KMS-11 (cell line): Measurements from ENCODE around the gene TXNDC16.
A peak's percentile ranks its signal among the peaks of the same experiment; 100 is the strongest.

Source experiments
- H2AFZ ChIP-seq: fragments of 200-600 bp; sonication (generic); 2 replicates; pipeline ENCODE4 v1.6.1; 2016; ENCODE audit warnings: antibody characterized with exemption, mixed run types, low read depth
- H3K27ac ChIP-seq: fragments of 200-600 bp; sonication (generic); 2 replicates; pipeline ENCODE4 v1.6.1; 2016; ENCODE audit warnings: mild to moderate bottlenecking, mixed run types
- H3K27me3 ChIP-seq: fragments of 200-600 bp; sonication (generic); 2 replicates; pipeline ENCODE4 v1.6.1; 2017; ENCODE audit warnings: mild to moderate bottlenecking, low read depth, mixed run types, moderate library complexity; ENCODE audit not compliant: insufficient read depth
- H3K36me3 ChIP-seq: fragments of 200-600 bp; sonication (generic); 2 replicates; pipeline ENCODE4 v1.6.1; 2017; ENCODE audit warnings: mild to moderate bottlenecking, mixed run types; ENCODE audit not compliant: insufficient read depth
- H3K4me1 ChIP-seq: fragments of 200-600 bp; sonication (generic); 2 replicates; pipeline ENCODE4 v1.6.1; 2016; ENCODE audit warnings: mild to moderate bottlenecking, low read depth, mixed run types; ENCODE audit not compliant: poor library complexity, severe bottlenecking
- H3K4me2 ChIP-seq: fragments of 200-600 bp; sonication (generic); 2 replicates; pipeline ENCODE4 v1.7.0; 2016; ENCODE audit warnings: mild to moderate bottlenecking, mixed run types
- H3K4me3 ChIP-seq: fragments of 200-600 bp; sonication (generic); IDR thresholded peaks from 2 replicates; pipeline ENCODE4 v1.6.1; 2017; ENCODE audit warnings: low read depth, low read length, mixed read lengths; ENCODE audit not compliant: insufficient read depth
- H3K79me2 ChIP-seq: fragments of 200-600 bp; sonication (generic); 2 replicates; pipeline ENCODE4 v1.6.1; 2016; ENCODE audit warnings: low read depth, mixed run types; ENCODE audit not compliant: insufficient read depth
- H3K9ac ChIP-seq: fragments of 200-600 bp; sonication (generic); 2 replicates; pipeline ENCODE4 v1.6.1; 2016; ENCODE audit warnings: mild to moderate bottlenecking, mixed run types
- H4K20me1 ChIP-seq: fragments of 200-600 bp; sonication (generic); 2 replicates; pipeline ENCODE4 v1.6.1; 2016; ENCODE audit warnings: mild to moderate bottlenecking, mixed run types; ENCODE audit not compliant: insufficient read depth
- CTCF ChIP-seq: fragments of 200-600 bp; sonication (generic); conservative IDR thresholded peaks from 2 replicates; pipeline ENCODE4 v1.6.1; 2017; ENCODE audit warnings: low read depth, mild to moderate bottlenecking, antibody characterized with exemption, low read length, moderate library complexity, mixed read lengths

TXNDC16 gene

GRCh38 chr14:52563120-52563519 lies 10.8 kb upstream of the TXNDC16 start:
- H3K27ac ChIP-seq = no peak overlapping the region
- H2AFZ ChIP-seq = no peak overlapping the region
- no peak overlapping the region for H3K4me2 ChIP-seq
- no peak overlapping the region for H3K4me3 ChIP-seq
- TF ChIP-seq CTCF = no peak
- no peak overlapping the region for H3K9ac ChIP-seq
- H3K79me2 ChIP-seq = no peaks in the 10 kb centered on the region
- H3K27me3 ChIP-seq = no peaks in the 10 kb centered on the region
- H4K20me1 ChIP-seq = no peaks in the 10 kb centered on the region
- no peaks in the 10 kb centered on the region for H3K4me1 ChIP-seq
- H3K36me3 ChIP-seq = no peaks in the 10 kb centered on the region

- Histone ChIP-seq H3K4me1 (peaks cover 8% of the 10 kb centered on the region), H4K20me1 (no peaks in the 10 kb centered on the region), H3K4me2 (no peak overlapping the region), H2AFZ (no peak overlapping the region), H3K36me3 (no peaks in the 10 kb centered on the region), H3K27me3 (no peaks in the 10 kb centered on the region), H3K9ac (no peak overlapping the region), H3K27ac (no peak overlapping the region), H3K4me3 (no peak overlapping the region), H3K79me2 (no peaks in the 10 kb centered on the region)
- no peak for TF ChIP-seq CTCF
Measured at GRCh38 chr14:52558688-52559087, 6.4 kb upstream of the TXNDC16 start.

GRCh38 chr14:52553671-52554575 lies 1.6 kb upstream of the TXNDC16 start:
- Histone ChIP-seq H3K4me2 (peak overlapping the region; percentile 75), H3K4me3 (no peak overlapping the region), H2AFZ (peak overlapping the region; percentile 91), H3K36me3 (no peaks in the 10 kb centered on the region), H3K4me1 (peaks cover 17% of the 10 kb centered on the region), H3K9ac (peak overlapping the region; percentile 41; the same call in 1 of the 2 replicates), H3K27ac (no peak overlapping the region), H3K79me2 (peaks cover 10% of the 10 kb centered on the region; the same call in 1 of the 2 replicates), H4K20me1 (no peaks in the 10 kb centered on the region), H3K27me3 (no peaks in the 10 kb centered on the region)
- no peak for TF ChIP-seq CTCF

- Histone ChIP-seq H2AFZ (peak overlapping the region; percentile 91), H3K36me3 (no peaks in the 10 kb centered on the region), H3K4me2 (peak overlapping the region; percentile 75), H3K79me2 (peaks cover 10% of the 10 kb centered on the region; the same call in 1 of the 2 replicates), H4K20me1 (no peaks in the 10 kb centered on the region), H3K4me3 (no peak overlapping the region), H3K27ac (no peak overlapping the region), H3K4me1 (peaks cover 17% of the 10 kb centered on the region), H3K27me3 (no peaks in the 10 kb centered on the region), H3K9ac (peak overlapping the region; percentile 41; the same call in 1 of the 2 replicates)
- no peak for TF ChIP-seq CTCF
Measured at GRCh38 chr14:52553002-52553670, 831 bp upstream of the TXNDC16 start.
